HG03457 (cell line): ENCODE results near the gene ANKH.

Source experiments
- ATAC-seq: cut with Tn5 transposase; IDR thresholded peaks from one replicate; pipeline ENCODE4 v1.9.1; 2021; ENCODE audit warnings: moderate number of reproducible peaks; ENCODE audit not compliant: unreplicated experiment

The ANKH gene

GRCh38 chr5:14698495-14698894 is 173.1 kb downstream of the ANKH start:
- ATAC-seq, result no peak

DNA sequence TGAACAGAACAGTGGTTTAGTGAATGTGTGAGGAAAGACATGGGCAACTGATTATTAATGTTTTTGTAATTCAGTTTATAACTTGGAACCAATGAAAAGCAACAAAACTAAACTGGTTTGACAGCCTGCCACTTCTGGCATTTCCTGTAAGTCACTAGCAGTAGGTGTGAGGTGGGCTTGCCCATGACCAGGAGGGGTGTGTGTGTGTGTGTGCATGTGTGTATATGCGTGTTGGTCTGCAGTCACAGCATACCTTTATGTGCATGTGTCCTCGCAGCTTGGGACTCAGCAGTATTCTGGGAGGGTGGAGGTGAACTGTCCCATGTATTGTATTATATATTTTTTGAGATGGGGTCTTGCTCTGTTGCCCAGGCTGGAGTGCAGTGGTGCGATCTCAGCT is 174.7 kb downstream of the ANKH start:
- no peak for ATAC-seq

DNA sequence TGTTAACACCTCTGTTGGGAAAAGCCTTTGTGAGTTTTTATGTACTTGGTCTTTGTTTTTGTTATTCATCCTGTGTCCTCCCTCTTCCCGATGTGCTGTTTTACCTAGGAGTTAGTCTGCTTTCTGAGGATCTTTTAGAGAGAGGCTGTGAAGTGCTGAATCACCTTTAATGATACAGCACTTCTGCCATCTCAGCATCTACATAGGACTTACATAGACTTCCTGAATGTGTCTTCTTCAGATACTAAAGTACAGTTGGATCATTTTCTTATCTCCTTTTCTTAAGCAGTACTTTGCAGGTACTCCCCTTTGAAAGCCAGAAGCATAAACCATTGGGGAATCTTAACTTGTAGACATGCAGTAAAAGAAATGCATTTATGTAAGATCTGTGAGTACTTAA is 175.5 kb downstream of the ANKH start:
- no peak for ATAC-seq

- no peak for ATAC-seq
Measured at GRCh38 chr5:14695152-14695551, 176.4 kb downstream of the ANKH start.

DNA sequence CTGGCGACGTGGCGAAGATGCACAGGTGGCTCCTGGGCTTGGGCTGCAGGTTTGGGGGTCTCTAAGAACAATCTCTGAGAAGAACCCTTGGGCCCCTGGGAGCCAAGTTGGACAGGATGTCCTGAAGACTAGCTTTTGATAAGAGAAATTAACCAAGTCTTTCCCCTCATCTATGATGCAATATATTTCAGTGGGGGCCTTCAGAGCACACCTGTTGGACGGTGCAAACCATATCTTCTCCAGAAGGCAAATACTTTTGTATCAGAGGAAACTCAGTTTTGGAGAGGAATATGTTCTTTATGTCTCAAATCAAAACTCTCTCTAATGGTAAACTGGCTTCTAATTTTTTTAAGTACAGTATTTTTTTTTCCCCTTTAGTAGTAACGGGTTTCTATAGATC is 178.5 kb downstream of the ANKH start:
- no peak for ATAC-seq

- no peak for ATAC-seq
Measured at GRCh38 chr5:14687023-14687665, 184.4 kb downstream of the ANKH start.

GRCh38 chr5:14686517-14686916 is 185.1 kb downstream of the ANKH start:
- no peak for ATAC-seq

DNA sequence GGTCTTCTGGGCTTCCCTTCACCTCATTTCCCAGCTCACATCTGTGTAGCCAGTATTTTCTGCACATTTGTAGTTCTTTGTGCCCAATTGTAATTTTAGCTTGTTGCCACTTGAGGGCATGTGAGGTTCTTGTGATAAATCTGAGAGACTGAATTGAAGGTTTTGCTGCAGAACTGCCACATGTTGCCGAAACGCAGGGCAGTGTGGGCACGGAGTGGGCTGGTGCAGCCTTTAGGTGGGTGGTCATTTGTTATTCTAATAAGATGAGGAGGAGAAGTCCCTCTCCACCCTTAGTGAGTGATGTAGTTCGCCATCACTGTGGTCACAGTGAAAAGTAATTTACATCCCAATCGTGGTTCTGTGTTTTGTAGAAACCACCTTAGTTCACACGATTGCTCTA is 185.8 kb downstream of the ANKH start:
- ATAC-seq, result peak; percentile 95

- no peak for ATAC-seq
Measured at GRCh38 chr5:14684757-14685156, 186.8 kb downstream of the ANKH start.

DNA sequence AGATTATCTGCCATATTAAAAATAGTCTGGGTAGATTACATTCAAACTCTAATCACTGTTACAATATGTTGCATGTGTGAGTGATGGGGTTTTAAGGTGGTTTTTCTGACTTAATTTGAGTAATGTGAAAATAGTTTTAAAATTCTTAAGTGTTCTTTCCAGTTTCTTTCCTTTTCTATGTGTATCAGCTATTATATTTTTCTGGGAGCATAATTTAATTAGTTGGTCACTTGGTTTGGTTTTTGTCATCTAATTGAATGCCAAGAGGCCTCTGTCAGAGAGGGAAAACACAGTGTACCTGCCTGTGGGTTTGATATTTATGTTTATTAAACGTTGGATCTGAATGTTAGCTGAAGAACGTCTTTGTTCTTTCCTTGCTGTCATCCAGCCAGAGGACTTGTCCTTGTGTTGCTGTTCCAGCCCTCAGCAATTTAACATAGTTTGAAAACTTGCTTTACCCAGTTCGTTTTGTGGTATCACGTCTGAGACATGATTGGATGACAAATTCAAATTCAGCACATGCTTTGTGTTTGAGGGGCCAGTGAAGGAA is 187.6 kb downstream of the ANKH start:
- ATAC-seq, result no peak

DNA sequence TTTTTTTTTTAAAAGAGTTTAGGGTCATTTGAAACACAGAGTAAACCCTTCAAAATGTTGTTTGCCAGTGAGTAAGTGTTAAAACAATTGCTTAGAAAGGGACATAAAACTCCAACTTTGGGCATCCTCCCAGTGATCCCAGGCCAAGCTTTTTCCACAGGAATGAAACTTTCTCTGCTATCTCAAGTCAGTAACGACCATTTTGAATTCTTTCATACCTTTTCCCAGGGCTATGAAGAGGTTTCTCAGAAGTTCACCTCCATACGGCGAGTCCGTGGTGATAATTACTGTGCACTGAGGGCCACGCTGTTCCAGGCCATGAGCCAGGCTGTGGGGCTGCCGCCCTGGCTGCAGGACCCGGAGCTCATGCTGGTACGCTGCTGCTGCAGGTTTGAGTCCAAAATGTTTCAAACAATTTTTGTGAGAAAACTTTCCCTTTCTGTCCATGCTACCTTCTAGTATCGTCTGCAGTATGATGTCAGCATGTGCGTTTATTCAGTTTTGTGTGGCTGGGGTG is 190.3 kb downstream of the ANKH start:
- no peak for ATAC-seq

GRCh38 chr5:14679595-14679994 is 192.0 kb downstream of the ANKH start:
- ATAC-seq, result no peak

DNA sequence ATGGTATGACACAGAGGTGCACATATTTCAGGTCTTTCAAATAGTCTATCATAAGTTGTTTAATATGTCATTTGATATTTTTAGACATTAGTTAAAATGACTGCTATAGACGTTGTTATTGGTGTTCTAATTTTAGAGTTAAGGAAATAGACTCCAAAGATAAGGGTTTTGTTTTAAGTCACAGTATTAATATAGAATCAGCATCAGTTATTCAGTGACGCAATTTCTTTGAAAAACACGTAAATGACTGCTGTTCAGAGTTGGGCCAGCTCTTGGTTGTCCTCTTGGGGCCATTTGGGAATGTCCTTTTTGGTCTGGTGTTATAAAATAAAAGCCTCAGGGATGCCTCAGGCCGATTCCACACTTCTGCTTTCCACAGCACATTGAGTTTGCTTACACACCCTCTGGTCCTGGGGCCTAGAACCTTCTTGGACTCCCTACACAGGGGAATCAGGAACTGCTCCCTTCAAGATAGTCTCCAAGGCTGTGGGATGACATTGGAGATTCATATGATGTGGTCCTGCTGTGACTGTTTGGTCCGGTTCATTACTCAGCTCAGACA is 192.7 kb downstream of the ANKH start:
- no peak for ATAC-seq

DNA sequence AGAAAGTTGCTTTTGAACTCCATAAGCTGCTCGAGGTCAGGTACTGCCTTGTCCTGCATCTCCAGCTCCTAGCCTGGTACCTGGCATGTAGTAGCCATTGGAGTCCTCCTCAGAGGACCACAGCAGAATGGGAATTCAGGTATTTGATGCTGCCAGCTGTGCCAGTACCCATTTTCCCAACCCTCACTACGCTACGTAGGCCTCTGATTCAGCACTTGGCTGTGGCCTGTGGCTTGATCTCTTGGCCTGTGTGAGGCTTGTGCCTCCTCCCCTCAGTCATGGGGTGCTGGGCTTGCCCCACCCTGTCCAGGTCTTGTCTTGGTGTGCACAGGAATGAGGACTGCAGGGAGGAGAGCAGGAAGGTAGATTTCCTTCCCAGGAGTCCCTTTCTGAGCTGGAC is 195.3 kb downstream of the ANKH start:
- ATAC-seq, result peak; percentile 49

GRCh38 chr5:14675865-14676300 is 195.7 kb downstream of the ANKH start:
- ATAC-seq, result peak; percentile 42

- ATAC-seq, result peak; percentile 1
Measured at GRCh38 chr5:14674983-14675854, 196.4 kb downstream of the ANKH start.

GRCh38 chr5:14673443-14673842 is 198.1 kb downstream of the ANKH start:
- no peak for ATAC-seq

DNA sequence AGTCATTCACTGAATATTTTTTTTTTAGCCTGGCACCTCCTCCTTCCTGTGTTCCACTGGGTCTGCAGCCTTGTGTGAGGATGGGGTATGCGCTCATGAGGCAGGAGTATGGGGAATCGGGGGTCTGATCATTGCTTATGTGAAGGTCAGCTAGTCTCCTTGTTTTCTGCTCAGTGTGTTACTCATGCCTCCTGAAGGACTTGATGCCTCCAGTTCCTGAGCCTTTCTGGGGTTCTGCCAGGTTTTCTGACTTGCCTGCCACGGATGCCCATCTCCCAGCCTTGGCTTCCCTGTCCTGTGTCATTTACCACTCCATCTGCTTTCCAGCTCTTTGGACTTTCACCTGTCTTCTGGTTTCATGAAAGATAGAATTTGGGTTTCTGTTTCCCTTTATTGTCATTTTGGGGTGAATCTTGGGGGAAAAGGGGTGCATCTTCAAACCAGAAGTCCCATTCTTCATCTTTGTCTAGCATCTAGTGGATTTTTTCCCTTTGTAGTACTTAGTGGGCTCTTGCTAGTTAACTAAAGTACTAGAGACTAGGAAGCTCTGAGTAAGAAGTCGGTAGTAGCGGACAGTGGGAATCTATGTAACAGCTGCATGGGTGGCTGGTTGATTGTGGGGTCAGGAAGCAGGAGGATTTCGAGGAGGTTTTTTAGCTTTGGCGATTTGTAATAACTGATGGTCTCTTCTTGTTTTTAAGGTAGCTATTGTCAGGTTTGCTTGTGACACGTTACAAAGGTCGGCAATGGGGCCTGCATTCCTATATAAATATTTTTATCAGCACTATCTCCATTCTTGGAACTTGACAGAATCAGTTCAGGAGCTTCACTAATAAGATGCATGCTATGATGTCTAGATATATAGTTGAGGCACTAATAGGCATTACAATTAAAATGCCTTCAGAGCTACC is 198.8 kb downstream of the ANKH start:
- ATAC-seq, result no peak

GRCh38 chr5:14672082-14672481 is 199.5 kb downstream of the ANKH start:
- ATAC-seq, result no peak

DNA sequence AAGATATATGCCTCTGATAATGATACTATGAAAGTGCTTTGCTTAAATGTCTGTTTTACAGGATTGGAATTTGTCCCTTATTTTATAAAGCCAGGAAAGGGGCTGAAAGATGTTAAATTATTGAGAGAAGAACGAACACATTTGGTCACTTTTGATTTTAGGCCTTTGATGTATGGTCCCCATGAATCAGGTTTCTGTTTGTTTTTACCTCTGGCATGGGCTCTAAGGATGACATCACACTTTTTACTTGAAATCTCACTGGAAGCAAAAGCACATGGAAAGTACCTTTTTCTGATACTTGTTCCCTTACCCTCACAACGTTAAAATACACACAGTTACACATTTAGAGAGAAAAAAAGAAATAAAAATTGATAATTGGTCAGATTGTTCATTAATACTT is 200.2 kb downstream of the ANKH start:
- no peak for ATAC-seq

GRCh38 chr5:14669975-14670374 is 201.6 kb downstream of the ANKH start:
- ATAC-seq, result no peak
